HG03520 (cell line): ENCODE data around the gene SIRPA.
"Not testable (repeated sequence)": the region's sequence is repeated elsewhere in the genome, so short reads cannot be mapped to it uniquely, and the experiment has no call there.

Experiments
- ATAC-seq: cut with Tn5 transposase; IDR thresholded peaks from one replicate; pipeline ENCODE4 v1.9.1; 2021; ENCODE audit warnings: mild to moderate bottlenecking, moderate library complexity; ENCODE audit not compliant: unreplicated experiment

Gene SIRPA

DNA sequence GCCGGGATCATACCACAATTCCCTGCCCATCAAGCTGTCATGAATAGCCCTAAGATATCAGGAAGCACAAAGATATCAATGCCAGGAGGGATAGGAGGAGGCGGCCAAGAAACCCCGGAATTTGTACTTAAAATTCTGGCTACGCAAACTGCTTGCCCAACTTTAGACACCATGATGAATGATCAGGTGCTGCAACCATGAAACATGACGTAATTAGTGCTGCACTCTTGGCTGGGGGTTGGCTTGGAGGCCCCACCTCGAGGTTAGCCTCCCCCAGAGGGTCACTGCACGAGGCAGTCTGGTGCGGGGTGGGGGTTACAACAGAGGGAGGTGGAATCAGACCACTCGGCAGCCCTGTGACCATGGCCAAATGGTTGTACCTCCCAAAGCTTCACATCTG lies 8.9 kb downstream of the SIRPA start:
- no peak for ATAC-seq

DNA sequence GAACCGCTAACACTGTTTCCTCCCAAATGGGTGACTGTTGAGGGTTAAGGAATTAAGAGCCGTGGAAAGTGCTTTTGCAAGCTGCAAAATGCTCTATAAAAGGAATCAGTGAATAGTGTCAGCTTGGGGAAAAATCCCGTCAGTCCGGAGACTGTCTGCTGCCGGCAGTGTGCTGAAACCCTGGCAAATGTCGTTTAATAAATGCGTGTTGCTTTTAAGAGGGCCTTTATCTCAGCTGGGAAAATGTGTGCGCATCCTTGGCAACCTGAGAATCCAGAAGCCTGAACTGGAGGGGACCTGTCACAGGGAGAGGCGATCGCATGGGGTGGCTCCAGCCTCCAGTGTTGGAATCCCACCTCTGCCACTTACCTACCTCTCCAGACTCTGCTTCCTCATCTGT lies 9.8 kb downstream of the SIRPA start:
- no peak for ATAC-seq

DNA sequence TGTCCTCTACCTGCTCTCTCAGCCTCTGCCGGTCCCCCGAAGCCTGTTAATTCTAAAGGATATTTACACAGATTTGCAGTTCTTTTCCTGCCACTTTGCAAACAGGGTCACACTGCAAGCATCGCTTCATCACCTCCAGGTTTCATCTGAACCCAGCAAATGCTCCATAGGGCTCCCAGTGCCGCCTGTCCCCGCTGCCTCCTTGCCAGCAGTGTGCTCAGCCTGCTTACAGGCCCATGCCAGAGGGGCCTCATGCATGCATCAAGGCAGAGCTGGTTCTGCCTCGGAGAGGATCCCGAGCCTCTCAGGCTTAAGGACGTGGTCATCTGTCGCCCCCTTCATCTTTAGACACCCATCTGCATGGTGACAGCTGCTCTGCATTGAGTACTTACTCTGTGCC lies 10.5 kb downstream of the SIRPA start:
- no peak for ATAC-seq

DNA sequence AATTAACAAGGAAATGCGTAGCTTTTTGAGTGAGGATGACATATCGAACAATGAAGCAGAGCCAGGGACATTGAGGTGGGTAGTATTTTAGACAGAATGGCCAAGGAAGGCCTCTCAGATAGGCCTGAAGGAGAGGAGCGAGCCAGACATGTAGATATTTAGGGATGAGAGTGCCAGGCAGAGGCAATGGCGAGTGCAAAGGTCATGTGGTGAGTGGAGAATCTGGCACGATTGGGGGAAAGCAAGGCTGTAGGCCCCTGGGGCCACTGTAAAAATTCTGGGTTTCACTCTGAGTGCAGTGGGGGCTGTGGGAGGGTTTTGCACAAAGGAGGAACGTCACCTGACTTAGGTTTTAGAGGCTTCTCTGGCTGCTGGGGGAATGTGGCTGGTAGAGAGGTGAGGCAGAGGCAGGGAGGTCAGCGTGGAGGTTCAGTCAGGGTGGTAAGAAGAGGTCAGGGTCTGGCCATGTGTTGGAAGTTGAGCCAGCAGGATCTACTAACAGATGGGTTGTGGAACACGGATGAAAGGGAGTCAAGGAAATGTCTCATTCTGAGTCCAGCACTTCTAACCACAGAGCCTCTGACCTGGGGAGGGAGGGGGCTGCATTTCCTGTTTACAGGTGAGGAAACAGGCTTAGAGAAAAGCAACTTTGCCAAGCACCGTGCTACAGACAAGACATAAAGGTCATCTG lies 11.3 kb downstream of the SIRPA start:
- ATAC-seq, result no peak

DNA sequence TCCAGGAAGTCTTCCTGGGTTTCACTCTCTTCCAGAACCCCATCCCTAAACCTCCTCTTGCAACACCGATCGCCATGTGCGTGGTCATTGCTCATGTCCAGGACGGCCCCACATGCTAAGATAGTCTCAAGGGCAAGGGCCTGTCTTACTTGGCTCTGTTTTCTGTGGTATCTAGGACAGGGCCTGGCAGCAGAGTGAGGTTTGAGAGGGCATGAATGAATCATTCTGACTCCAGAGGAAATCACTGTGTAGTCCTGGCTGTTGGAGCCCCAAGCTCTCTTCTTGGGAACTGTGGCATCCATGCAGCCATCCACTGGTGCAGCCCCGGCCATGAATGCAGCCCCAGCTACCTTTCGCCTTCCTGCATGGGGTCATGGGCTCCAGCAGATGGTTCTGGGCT lies 12.4 kb downstream of the SIRPA start:
- ATAC-seq, result no peak

DNA sequence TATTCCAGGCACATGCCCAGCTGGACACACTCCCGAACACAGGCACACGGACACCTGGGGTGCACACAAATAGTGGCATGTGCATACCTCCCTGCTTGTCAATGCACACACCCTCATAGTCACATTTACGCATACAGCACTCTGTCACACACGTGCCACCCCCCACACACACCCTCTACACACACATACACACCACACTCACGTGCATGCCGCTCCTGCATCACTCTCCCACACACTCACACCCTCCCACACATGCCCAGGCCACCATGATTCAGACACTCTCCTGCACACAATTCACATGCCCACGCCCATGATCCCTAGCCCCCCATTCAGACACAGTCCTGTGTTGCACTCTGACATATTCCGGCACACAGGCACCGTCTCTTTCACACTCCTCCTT lies 13.0 kb downstream of the SIRPA start:
- no peak for ATAC-seq

DNA sequence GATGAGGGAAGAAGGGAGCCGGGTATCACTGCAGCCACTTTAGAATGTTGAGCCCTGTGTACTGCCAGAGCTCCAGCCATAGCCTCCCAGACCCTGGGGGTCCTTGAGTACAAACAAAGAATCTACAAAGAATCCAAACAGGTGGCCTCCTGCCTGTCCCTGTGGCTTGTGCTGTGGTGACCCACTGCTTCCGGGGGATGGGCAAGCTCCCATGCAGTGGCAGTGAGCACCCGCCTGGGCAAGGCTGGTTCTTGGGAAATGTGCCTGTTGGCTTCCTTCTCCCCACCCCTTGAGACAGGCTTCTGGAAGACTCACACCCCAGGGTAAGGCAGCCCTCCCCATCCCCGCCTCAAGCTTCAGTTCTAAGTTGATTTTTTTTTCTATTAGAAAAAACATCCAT lies 13.9 kb downstream of the SIRPA start:
- ATAC-seq, result no peak

DNA sequence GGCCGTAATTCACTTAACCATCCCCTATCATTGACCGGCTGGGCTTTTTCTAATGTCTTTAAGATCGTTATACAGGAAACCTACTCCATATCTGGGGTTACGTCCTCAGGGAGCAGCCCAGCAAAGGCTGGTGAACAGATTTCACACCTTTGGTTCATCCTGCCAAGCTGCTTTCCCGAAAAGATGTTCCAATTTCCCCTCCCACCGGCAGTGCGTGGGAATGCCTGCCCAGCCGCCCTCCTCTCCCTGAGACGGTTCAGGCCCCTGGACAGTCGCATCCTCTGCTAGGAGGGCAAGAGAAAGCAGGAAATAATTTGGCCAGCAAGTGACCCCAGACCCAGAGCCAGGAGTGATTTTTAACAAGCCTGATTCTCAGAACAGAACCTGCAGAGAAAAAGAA lies 16.3 kb downstream of the SIRPA start:
- no peak for ATAC-seq

DNA sequence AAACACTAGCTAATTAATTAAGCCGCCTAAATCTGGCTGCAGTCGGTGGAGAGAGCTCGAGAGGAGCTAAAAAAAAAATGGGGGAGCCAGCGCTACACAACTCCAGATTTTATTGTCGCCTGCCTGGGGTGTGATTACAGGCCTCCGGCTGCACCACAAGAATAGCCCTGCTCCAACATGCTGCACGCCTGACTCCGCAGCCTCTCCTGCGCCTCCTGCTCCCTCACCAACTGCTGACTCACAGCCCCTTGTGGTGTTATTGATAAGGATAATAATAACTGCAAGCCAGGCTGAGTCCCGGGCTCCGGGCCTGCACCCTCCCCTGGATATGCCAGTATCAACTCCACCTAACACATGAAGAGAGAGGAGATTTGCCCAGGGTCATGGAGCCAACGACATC lies 16.8 kb downstream of the SIRPA start:
- no peak for ATAC-seq

DNA sequence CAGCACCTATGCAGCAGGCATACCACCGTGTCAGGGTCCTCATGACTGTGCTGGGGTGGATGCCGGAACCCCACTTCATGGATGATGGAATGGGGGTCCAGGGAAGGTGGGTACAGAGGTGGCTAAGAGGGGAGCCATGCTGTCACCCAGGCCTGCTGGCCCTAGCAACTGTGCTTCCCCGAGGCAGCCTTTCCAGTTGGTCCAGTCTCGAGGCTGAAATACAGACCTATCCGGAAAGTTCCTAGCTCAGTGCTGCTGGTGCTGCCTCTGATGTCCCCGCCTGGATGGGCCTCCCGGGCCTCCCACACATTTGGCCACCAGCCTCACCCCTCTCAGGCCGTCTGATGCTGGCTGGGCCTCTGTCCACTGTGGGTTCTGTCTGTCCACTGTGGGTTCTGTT lies 17.4 kb downstream of the SIRPA start:
- ATAC-seq, result no peak

DNA sequence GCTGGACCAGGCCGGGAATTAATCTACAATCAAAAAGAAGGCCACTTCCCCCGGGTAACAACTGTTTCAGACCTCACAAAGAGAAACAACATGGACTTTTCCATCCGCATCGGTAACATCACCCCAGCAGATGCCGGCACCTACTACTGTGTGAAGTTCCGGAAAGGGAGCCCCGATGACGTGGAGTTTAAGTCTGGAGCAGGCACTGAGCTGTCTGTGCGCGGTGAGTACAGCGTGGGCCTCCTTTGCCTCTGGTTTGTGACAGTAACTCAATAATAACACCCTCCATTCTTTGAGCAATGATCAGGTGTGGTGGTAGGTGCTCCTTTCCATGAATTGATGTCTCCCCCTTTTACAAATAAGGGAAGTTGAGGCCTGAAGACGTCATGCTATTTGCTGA lies 20.0 kb downstream of the SIRPA start:
- not testable (repeated sequence) for ATAC-seq

DNA sequence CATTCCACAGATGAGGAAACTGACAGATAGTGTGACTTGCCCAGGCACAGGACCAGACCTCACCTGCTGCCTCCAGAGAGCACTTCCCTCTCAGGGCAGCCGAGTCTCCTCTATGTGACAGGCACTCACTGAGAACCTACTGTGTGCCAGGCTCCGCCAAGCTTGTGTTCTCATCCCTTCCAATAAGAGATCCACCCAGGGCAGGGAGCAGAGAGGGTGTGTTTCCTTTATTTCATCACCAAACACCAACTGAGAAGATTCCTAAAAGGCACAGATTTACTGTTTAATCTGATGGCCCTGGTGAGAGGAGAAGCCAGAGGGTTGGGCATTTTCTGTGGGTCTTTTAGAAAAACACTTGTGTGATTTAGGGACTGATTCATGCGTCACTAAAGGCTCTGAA lies 20.5 kb downstream of the SIRPA start:
- ATAC-seq, result no peak

DNA sequence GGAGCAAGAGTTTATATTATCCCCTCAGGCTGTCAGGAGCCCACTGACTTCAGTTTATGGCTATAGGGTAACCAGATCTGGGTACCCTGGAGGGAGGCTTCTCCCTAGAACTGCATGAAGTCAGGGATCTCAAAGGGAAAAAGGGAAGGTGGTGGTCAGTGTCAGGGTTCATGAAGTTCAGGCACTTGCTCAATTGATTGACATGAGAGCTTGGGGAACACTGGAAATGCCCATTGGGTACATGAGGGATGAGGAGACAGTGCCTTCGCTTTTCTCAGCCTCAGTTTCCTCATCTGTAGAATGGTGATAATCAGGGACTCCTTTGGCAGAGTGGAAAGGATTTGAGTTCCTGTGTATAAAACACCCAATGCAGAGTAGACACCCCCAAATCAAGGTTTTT lies 22.6 kb downstream of the SIRPA start:
- no peak for ATAC-seq

DNA sequence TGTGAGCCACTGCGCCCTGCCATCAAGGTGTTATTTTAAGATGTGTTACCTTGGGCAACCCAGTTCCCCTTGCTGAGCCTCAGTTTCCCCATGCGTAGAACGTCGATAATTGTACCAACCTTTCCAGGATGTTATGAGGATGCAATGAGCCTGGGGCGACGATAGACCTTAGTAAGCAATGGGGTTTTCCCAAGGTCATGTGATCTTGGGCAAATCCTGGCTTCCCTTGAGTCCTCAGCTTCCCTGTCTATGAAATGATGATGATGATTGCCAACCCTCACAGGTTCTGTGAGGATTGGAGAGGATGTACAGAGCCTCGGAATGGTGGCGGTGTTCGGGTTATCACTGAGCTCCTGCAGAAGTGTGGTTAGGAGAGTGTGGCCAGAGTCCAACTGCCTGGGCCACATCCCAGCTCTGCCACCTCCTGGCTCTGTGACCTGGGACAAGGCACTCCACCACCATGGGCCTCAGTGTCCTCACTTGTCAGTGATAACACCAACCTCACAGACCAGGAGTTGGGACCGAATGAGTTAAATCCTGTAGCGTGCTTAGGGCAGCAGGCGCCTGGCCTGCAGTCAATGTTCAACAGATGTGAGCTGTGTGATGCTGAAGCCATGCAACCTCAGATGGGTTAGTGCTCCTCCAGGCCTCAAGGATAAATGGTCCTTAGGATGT lies 23.4 kb downstream of the SIRPA start:
- ATAC-seq, result no peak

DNA sequence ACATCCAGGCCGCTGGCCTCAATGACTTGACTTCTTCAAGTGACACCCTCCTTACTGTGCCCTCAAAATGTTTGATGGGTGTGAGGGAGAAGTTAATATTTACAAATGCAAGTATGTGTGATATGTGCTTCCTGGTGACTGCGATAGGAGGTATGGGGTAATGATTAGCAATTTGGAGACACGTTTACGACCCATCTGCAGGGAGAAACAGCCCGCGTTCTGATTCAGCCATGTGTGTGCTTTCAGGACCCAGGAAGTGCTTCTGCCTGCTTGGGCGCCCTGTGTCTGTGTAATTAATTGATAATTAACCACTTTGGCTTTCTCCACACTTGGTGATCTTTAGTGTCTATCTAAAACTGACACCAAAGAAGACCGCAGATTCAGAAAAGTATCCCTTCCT lies 25.0 kb downstream of the SIRPA start:
- ATAC-seq, result no peak

DNA sequence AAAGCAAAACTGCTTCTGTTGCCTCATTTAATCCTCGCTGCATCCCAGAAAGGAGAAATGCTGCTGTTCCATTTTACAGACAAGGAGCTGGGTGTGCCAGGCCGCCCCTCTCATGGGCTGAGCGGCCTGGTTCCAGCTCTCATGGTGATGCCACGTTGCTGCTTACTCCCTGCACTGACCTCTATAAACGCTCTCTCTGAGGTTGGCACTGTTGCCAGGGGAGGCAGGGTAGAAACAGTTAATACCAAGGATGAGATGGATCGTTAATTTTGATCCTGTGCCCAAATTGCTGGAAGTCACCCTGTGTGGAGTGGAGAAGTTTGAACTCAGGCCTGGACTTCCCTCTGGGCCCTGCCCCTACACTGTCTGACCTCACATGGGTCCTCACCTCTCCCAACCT lies 25.6 kb downstream of the SIRPA start:
- no peak for ATAC-seq

DNA sequence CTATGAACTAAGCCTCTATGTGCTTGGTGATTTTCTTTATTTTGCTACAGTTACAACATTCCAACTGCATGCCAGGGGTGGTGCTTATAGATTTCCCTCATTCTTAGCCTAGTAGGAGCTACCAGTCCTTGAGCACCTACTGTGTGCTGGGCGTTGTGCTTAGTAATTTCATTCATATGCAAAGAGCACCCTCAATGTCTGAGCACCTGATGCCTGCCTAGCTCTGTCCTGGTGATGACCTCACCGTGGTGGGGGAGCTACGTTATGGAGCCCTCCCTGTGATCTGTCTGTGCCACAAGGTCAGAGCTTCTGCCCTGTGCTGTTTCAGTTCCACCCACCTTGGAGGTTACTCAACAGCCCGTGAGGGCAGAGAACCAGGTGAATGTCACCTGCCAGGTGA lies 26.8 kb downstream of the SIRPA start:
- not testable (repeated sequence) for ATAC-seq

DNA sequence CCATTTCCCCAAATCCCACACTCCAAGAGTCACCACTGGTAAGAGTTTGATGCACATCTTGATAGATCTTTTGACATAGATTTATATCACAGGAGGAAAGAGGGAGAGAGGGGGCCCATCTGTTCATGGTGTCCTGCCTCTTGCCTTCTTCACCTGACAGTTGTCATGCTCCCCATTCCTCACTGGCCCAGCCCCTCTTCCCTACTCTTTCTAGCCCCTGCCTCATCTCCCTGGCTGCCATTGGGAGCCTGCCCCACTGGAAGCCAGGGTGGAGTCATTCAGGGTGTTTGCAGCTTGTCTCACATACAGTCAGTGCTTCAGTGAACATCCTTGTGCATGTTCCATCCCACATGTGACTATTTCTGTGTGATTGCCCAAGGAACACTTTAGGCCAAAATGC lies 27.6 kb downstream of the SIRPA start:
- ATAC-seq, result no peak

DNA sequence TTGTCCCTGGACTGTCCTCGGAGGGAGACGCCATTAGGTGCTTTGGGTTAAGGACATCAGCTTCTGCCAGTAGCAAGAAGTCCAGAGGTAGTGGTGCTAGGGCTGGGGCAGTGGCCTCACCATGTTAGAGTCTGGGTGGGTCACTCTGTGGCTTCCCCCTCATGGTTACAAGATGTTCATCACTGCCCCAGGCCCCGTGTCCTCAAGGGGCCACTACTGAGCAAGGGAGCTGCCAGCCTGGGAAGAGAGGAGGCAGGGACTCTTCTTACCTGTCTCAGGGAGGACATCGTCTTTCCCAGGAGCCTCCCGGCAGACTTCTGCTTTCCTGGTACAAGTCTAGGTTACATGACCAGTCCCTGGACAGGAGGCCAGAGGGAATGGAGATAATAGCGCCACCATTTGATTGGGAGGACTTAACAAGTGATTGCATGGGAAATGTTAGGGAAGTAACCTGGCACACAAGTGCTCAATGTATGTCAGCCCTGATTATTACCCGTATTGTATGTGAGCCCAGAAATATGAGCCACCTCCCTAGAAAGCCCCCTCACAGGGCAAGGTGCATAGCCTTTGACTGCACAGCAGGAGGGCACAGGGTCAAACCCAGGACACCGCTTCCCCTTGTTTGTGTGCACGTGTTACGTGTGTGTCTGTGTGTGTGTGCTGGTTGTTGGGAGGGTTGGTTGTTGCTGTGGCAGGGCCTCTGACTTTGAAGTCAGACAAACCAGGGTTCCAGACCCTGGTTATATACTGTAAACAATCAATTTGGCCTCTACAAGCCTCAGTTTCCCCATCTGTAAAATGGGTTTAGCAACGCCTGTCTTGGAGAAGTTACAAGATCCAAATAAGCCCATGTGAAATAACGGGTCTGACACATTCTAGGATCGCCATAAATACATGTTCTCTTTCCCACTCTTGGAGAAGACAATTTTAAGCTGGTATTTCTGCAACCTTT lies 30.0 kb downstream of the SIRPA start:
- ATAC-seq, result no peak

DNA sequence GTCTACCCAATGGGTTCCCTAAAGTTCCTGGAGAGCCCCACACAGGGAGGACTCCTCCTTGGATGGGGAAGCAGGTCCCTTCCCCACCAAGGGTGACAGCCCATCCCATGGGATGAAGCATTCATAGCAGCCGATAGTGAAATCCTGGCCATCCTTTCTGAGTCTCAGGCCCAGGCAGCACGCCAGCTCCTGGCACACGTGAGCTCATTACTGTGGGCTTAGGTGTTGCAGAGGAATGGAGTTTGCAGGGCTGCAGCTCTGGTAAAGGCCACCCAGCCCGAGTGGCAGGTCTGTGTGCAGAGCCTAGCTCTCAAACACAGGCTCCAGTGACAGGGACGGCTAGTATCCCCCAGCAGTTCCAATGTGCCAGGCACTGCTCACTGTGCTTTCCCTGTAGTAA lies 31.0 kb downstream of the SIRPA start:
- ATAC-seq, result no peak

DNA sequence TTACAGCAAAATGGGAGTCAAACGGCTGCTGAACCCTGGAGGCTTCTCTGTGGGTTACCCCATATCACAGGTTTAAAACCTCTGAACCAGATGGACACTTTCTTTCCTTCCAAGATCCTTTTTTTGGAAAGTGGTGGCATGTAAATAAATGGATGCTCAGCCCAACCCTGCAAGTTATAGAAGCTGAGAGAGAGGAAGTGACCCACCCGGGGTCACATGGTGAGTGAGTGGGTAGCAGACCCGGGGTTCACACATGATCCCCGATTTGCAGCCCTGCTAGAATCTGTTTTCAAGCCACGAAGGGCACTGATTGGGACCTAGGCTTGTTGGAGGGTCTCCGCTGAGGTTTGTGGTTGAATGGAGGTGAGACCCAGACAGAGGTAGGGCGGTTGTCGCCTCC lies 32.0 kb downstream of the SIRPA start:
- ATAC-seq, result no peak

DNA sequence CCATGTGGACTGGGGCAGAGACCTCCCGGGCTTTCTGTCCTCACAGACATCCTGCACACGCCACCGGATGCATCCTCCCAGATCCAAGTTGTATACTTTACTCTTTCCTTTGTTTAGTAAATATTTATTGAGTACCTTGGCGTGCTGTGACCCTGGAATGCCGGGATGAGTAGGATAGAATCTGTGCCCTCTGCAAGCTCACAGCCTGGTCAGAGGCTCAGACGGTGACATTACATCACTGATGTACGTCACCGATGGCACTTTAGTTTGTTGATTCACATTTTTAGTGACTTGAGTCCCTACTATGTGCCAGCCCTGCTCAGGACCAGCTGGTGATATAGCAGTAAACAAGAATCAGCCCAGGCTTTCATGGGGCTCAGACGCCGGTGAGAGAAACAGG lies 32.9 kb downstream of the SIRPA start:
- ATAC-seq, result no peak
